Muscle of leg (tissue), 16 donors: ENCODE data around the gene CHST13. TPM values are rescaled to one million over a fixed set of nuclear protein-coding genes. Genes with fewer than 3 reads are reported as not detected.

ENCODE experiments used
- DNase-seq: peaks from one replicate; pipeline ENCODE4 v3.0.0; 2013
- H3K27ac ChIP-seq: one replicate; pipeline ENCODE4 v1.5.1; 2013; ENCODE audit warnings: mild to moderate bottlenecking, low read length, control low read depth
- H3K27me3 ChIP-seq: one replicate; pipeline ENCODE4 v1.6.1; 2013; ENCODE audit warnings: low read length; ENCODE audit not compliant: control insufficient read depth, insufficient read depth
- H3K36me3 ChIP-seq: one replicate; pipeline ENCODE4 v1.6.1; 2013; ENCODE audit warnings: low read length; ENCODE audit not compliant: control insufficient read depth, insufficient read depth
- H3K4me1 ChIP-seq: one replicate; pipeline ENCODE4 v1.6.1; 2013; ENCODE audit warnings: low read length; ENCODE audit not compliant: control insufficient read depth, insufficient read depth
- H3K4me3 ChIP-seq: one replicate; pipeline ENCODE4 v1.5.1; 2013; ENCODE audit warnings: low read length, control low read depth
- H3K9me3 ChIP-seq: replicated peaks from 2 replicates; pipeline ENCODE4 v1.6.1; 2013; ENCODE audit warnings: low read depth, low read length; ENCODE audit not compliant: control insufficient read depth
- WGBS: methylation state at CpG from one replicate; pipeline ENCODE4 v1.1.5; 2013; ENCODE audit warnings: missing lambda C conversion rate; ENCODE audit not compliant: insufficient coverage; 5-methylcytosine and 5-hydroxymethylcytosine counted together
- long read RNA-seq, 11 donors: transcript quantifications; one replicate each; lab custom pipeline, GENCODE V29; 2026
- polyA plus RNA-seq, 8 donors: library from polyadenylated mRNA; unstranded; fragments of 120-200 nt; gene quantifications; one replicate each; pipeline versions ENCODE4 v1.2.1 to v1.2.3, GENCODE V29; 2013; ENCODE audit warnings: inconsistent platforms in 1 of 8, low replicate concordance in 1 of 8; ENCODE audit not compliant: insufficient read length in 8 of 8, insufficient read depth in 1 of 8
- total RNA-seq: library from RNA; stranded (reverse); fragments of 120-200 nt; gene quantifications from one replicate; pipeline ENCODE4 v1.2.4, GENCODE V29; 2013

Gene CHST13
- 0.18 TPM for total RNA-seq
- 1 to 10 TPM in 1 of 8 donors, under 1 TPM in 6, not detected in 1; 0.10 to 2.4 (median 0.29) TPM for polyA plus RNA-seq
- long read RNA-seq, donor 1 = 0 reads
- long read RNA-seq, donor 2 = 0 reads
- long read RNA-seq, donor 3, partial matches to known transcripts = 0 of 1 reads
- long read RNA-seq, donor 3, other reads (novel, unspliced or antisense) = 0 of 1 reads
- long read RNA-seq, donor 4 = 0 reads
- long read RNA-seq, donor 5 = 0 reads
- long read RNA-seq, donor 6 = 0 reads
- long read RNA-seq, donor 7 = 0 reads
- long read RNA-seq, donor 8, partial matches to known transcripts = 0 of 1 reads
- long read RNA-seq, donor 8, other reads (novel, unspliced or antisense) = 0 of 1 reads
- long read RNA-seq, donor 9 = 0 reads
- long read RNA-seq, donor 10 = 0 reads
- long read RNA-seq, donor 11 = 0 reads

- WGBS = 5% methylated on average over 56 of the region's 56 CpGs
- peak within 1 kb of the TSS; percentile 33 for H3K4me3 ChIP-seq
- H3K9me3 ChIP-seq = no peaks in the 10 kb centered on the region
- no peaks in the 10 kb centered on the region for H3K36me3 ChIP-seq
- H3K27ac ChIP-seq = no peak within 1 kb of the TSS
- peaks cover 11% of the 10 kb centered on the region for H3K4me1 ChIP-seq
- peaks cover 33% of the 10 kb centered on the region for H3K27me3 ChIP-seq
- DNase-seq = peak; percentile 67
Measured at GRCh38 chr3:126523745-126524428, at the start of gene CHST13. CHST13 (plus strand) TSS chr3:126524155; CDS start chr3:126524333, 178 bp downstream.

- WGBS = 4% methylated on average over 72 of the region's 72 CpGs
- no peaks in the 10 kb centered on the region for H3K27me3 ChIP-seq
- DNase-seq = peak; percentile 60
- H3K4me3 ChIP-seq = peak overlapping the region; percentile 78
- H3K36me3 ChIP-seq = peaks cover 26% of the 10 kb centered on the region
- H3K27ac ChIP-seq = peak overlapping the region; percentile 79
- peaks cover 43% of the 10 kb centered on the region for H3K4me1 ChIP-seq
- no peaks in the 10 kb centered on the region for H3K9me3 ChIP-seq
Measured at GRCh38 chr3:126474498-126475412, 49.2 kb upstream of the CHST13 start.

GRCh38 chr3:126475413-126476114 lies 48.4 kb upstream of the CHST13 start, which contains the start of gene ZXDC:
ZXDC (minus strand) TSS chr3:126475891; CDS start chr3:126475865, 26 bp downstream.
- H3K4me1 ChIP-seq = peaks cover 51% of the 10 kb centered on the region
- no peaks in the 10 kb centered on the region for H3K9me3 ChIP-seq
- H3K27me3 ChIP-seq = no peaks in the 10 kb centered on the region
- H3K4me3 ChIP-seq = peak within 1 kb of the TSS; percentile 78
- under 1% methylated on average over 110 of the region's 112 CpGs for WGBS
- H3K27ac ChIP-seq = peak within 1 kb of the TSS; percentile 88
- H3K36me3 ChIP-seq = peaks cover 18% of the 10 kb centered on the region
- DNase-seq = peak; percentile 98

- peak overlapping the region; percentile 57 for H3K4me3 ChIP-seq
- peak; percentile 72 for DNase-seq
- WGBS = 6% methylated on average over 54 of the region's 66 CpGs
- peak overlapping the region; percentile 88 for H3K27ac ChIP-seq
- no peaks in the 10 kb centered on the region for H3K27me3 ChIP-seq
- no peaks in the 10 kb centered on the region for H3K9me3 ChIP-seq
- peaks cover 60% of the 10 kb centered on the region for H3K4me1 ChIP-seq
- H3K36me3 ChIP-seq = peaks cover 11% of the 10 kb centered on the region
Measured at GRCh38 chr3:126476166-126477060, 47.5 kb upstream of the CHST13 start.

- DNase-seq = no peak
- Histone ChIP-seq H3K27me3 (no peaks in the 10 kb centered on the region), H3K9me3 (no peaks in the 10 kb centered on the region), H3K36me3 (peaks cover 8% of the 10 kb centered on the region), H3K4me3 (no peak overlapping the region), H3K4me1 (peaks cover 63% of the 10 kb centered on the region), H3K27ac (peak overlapping the region; percentile 7)
- WGBS = 18% methylated on average over 4 of the region's 4 CpGs
Measured at GRCh38 chr3:126477061-126477380, 46.9 kb upstream of the CHST13 start.

- Histone ChIP-seq H3K4me1 (peaks cover 52% of the 10 kb centered on the region), H3K4me3 (no peak overlapping the region), H3K27ac (no peak overlapping the region), H3K9me3 (no peaks in the 10 kb centered on the region), H3K27me3 (no peaks in the 10 kb centered on the region), H3K36me3 (peaks cover under 1% of the 10 kb centered on the region)
- 94% methylated on average over 12 of the region's 14 CpGs for WGBS
- no peak for DNase-seq
Measured at GRCh38 chr3:126478581-126479310, 45.2 kb upstream of the CHST13 start.

GRCh38 chr3:126479642-126480041 lies 44.3 kb upstream of the CHST13 start:
- Histone ChIP-seq H3K27me3 (no peaks in the 10 kb centered on the region), H3K36me3 (no peaks in the 10 kb centered on the region), H3K4me3 (no peak overlapping the region), H3K4me1 (peaks cover 44% of the 10 kb centered on the region), H3K9me3 (no peaks in the 10 kb centered on the region), H3K27ac (peak overlapping the region; percentile 62)
- DNase-seq = no peak
- WGBS = no CpG with 5 or more reads among the region's 1 CpG

GRCh38 chr3:126480206-126480605 lies 43.7 kb upstream of the CHST13 start:
- Histone ChIP-seq H3K27me3 (no peaks in the 10 kb centered on the region), H3K36me3 (no peaks in the 10 kb centered on the region), H3K4me3 (no peak overlapping the region), H3K4me1 (peaks cover 42% of the 10 kb centered on the region), H3K9me3 (no peaks in the 10 kb centered on the region), H3K27ac (peak overlapping the region; percentile 77)
- 93% methylated on average over 4 of the region's 5 CpGs for WGBS
- DNase-seq = peak; percentile 59
